SK-N-SH treated with all-trans-retinoic acid at 6 μM for 48 hours (cell line): ENCODE data around the gene ADGRG1.

Experiments
- ATAC-seq: fragments of 200-7000 bp; cut with Tn5 transposase; 3 replicates; pipeline ENCODE4 v1.9.1; 2020; ENCODE audit warnings: mild to moderate bottlenecking, moderate library complexity
- ARNTL ChIP-seq: fragments of 450-650 bp; formaldehyde crosslinking; IDR thresholded peaks from 2 replicates; pipeline ENCODE4 v1.5.0; 2020; ENCODE audit warnings: low read depth, mild to moderate bottlenecking, moderate library complexity, borderline replicate concordance
- BACH2 ChIP-seq: fragments of 250-450 bp; sonication (Bioruptor Pico); IDR thresholded peaks from 2 replicates; pipeline ENCODE4 v1.9.0; 2021; ENCODE audit warnings: mild to moderate bottlenecking, borderline replicate concordance
- CSDC2 ChIP-seq: fragments of 250-450 bp; sonication (Bioruptor Pico); IDR thresholded peaks from 2 replicates; pipeline ENCODE4 v1.5.0; 2020; ENCODE audit warnings: mild to moderate bottlenecking, moderate library complexity
- GLIS3 ChIP-seq: fragments of 250-450 bp; sonication (Bioruptor Pico); IDR thresholded peaks from 2 replicates; pipeline ENCODE4 v1.5.0; 2020; ENCODE audit warnings: mild to moderate bottlenecking, moderate library complexity
- ISL1 ChIP-seq: fragments of 250-450 bp; sonication (Bioruptor Pico); IDR thresholded peaks from 2 replicates; pipeline ENCODE4 v2.1.2; 2022; ENCODE audit warnings: mild to moderate bottlenecking, moderate library complexity
- OSR1 ChIP-seq: fragments of 250-450 bp; sonication (Bioruptor Pico); IDR thresholded peaks from 2 replicates; pipeline ENCODE4 v1.8.0; 2022; ENCODE audit warnings: moderate library complexity, mild to moderate bottlenecking, inconsistent platforms
- RARB ChIP-seq: fragments of 250-450 bp; sonication (Bioruptor Pico); IDR thresholded peaks from 2 replicates; pipeline ENCODE4 v1.8.0; 2021; ENCODE audit warnings: mild to moderate bottlenecking, moderate library complexity
- SNAI2 ChIP-seq: fragments of 250-450 bp; sonication (Bioruptor Pico); IDR thresholded peaks from 2 replicates; pipeline ENCODE4 v1.5.0; 2020; ENCODE audit warnings: mild to moderate bottlenecking, moderate library complexity
- TCF4 ChIP-seq: fragments of 250-450 bp; sonication (Bioruptor Pico); IDR thresholded peaks from 2 replicates; pipeline ENCODE4 v1.8.0; 2021; ENCODE audit warnings: mild to moderate bottlenecking, moderate library complexity, borderline replicate concordance
- TOX ChIP-seq: fragments of 250-450 bp; sonication (Bioruptor Pico); IDR thresholded peaks from 2 replicates; pipeline ENCODE4 v1.8.0; 2021; ENCODE audit warnings: mild to moderate bottlenecking, moderate library complexity, borderline replicate concordance
- ZFP3 ChIP-seq: fragments of 250-450 bp; sonication (Bioruptor Pico); IDR thresholded peaks from 2 replicates; pipeline ENCODE4 v1.5.0; 2020; ENCODE audit warnings: mild to moderate bottlenecking, moderate library complexity
- ZFP30 ChIP-seq: fragments of 450-650 bp; formaldehyde crosslinking; IDR thresholded peaks from 2 replicates; pipeline ENCODE4 v1.5.0; 2022; ENCODE audit warnings: mild to moderate bottlenecking, moderate library complexity
- ZNF565 ChIP-seq: fragments of 450-650 bp; formaldehyde crosslinking; conservative IDR thresholded peaks from 2 replicates; pipeline ENCODE4 v1.5.0; 2020; ENCODE audit warnings: low read depth, mild to moderate bottlenecking, moderate library complexity
- ZNF70 ChIP-seq: fragments of 450-650 bp; formaldehyde crosslinking; IDR thresholded peaks from 2 replicates; pipeline ENCODE4 v1.5.0; 2020; ENCODE audit warnings: mild to moderate bottlenecking, moderate library complexity
- TF ChIP-seq, protein P1 (sequence below): fragments of 250-450 bp; sonication (Bioruptor Pico); IDR thresholded peaks from 2 replicates; pipeline ENCODE4 v1.5.0; 2020; ENCODE audit warnings: mild to moderate bottlenecking, moderate library complexity
- TF ChIP-seq, protein P2 (sequence below): fragments of 250-450 bp; sonication (Bioruptor Pico); IDR thresholded peaks from 2 replicates; pipeline ENCODE4 v1.8.0; 2021; ENCODE audit warnings: low read depth, mild to moderate bottlenecking, moderate library complexity, borderline replicate concordance
- TF ChIP-seq, protein P3 (sequence below): fragments of 250-450 bp; sonication (Bioruptor Pico); IDR thresholded peaks from 2 replicates; pipeline ENCODE4 v1.5.1; 2020; ENCODE audit warnings: low read depth, mild to moderate bottlenecking, moderate library complexity
- TF ChIP-seq, protein P4 (sequence below): fragments of 250-450 bp; sonication (Bioruptor Pico); IDR thresholded peaks from 2 replicates; pipeline ENCODE4 v1.5.1; 2021; ENCODE audit warnings: mild to moderate bottlenecking, moderate library complexity

ADGRG1 gene

DNA sequence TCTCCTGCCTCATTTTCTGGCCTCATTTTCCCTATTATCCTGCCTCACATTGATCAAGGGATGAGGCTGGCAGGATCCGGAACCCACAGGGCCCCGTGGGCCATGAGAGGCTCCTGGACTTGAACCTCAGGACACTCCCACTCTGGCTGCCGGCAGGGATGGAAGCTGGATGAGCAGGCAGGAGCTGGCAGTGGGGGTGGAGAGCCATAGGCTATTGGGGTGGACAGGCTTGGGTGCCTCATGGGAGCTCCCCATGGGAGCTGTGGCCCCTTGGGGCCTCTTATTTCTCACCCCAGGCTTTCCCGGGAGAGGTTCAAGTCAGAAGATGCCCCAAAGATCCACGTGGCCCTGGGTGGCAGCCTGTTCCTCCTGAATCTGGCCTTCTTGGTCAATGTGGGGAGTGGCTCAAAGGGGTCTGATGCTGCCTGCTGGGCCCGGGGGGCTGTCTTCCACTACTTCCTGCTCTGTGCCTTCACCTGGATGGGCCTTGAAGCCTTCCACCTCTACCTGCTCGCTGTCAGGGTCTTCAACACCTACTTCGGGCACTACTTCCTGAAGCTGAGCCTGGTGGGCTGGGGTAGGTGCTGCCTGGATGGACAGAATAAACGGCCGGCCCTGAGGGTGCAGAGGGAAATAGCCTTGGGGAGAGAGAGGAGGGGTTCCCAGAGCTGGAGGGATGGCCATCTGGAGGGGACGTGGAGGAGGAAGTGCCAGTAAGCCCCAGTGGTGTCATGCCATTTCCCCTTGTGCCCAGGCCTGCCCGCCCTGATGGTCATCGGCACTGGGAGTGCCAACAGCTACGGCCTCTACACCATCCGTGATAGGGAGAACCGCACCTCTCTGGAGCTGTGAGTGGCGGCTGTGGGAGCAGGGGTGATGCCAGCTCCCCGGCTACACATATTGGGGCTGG is 55.5 kb downstream of the ADGRG1 start (continued):
- TF ChIP-seq, protein P1, sequence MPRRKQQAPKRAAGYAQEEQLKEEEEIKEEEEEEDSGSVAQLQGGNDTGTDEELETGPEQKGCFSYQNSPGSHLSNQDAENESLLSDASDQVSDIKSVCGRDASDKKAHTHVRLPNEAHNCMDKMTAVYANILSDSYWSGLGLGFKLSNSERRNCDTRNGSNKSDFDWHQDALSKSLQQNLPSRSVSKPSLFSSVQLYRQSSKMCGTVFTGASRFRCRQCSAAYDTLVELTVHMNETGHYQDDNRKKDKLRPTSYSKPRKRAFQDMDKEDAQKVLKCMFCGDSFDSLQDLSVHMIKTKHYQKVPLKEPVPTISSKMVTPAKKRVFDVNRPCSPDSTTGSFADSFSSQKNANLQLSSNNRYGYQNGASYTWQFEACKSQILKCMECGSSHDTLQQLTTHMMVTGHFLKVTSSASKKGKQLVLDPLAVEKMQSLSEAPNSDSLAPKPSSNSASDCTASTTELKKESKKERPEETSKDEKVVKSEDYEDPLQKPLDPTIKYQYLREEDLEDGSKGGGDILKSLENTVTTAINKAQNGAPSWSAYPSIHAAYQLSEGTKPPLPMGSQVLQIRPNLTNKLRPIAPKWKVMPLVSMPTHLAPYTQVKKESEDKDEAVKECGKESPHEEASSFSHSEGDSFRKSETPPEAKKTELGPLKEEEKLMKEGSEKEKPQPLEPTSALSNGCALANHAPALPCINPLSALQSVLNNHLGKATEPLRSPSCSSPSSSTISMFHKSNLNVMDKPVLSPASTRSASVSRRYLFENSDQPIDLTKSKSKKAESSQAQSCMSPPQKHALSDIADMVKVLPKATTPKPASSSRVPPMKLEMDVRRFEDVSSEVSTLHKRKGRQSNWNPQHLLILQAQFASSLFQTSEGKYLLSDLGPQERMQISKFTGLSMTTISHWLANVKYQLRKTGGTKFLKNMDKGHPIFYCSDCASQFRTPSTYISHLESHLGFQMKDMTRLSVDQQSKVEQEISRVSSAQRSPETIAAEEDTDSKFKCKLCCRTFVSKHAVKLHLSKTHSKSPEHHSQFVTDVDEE (CRISPR knock-in tag) = no peak
- TF ChIP-seq ARNTL (no peak), ZNF565 (no peak), ZFP3 (CRISPR knock-in tag) (no peak), ZFP30 (CRISPR knock-in tag) (no peak), TCF4 (CRISPR knock-in tag) (no peak)

DNA sequence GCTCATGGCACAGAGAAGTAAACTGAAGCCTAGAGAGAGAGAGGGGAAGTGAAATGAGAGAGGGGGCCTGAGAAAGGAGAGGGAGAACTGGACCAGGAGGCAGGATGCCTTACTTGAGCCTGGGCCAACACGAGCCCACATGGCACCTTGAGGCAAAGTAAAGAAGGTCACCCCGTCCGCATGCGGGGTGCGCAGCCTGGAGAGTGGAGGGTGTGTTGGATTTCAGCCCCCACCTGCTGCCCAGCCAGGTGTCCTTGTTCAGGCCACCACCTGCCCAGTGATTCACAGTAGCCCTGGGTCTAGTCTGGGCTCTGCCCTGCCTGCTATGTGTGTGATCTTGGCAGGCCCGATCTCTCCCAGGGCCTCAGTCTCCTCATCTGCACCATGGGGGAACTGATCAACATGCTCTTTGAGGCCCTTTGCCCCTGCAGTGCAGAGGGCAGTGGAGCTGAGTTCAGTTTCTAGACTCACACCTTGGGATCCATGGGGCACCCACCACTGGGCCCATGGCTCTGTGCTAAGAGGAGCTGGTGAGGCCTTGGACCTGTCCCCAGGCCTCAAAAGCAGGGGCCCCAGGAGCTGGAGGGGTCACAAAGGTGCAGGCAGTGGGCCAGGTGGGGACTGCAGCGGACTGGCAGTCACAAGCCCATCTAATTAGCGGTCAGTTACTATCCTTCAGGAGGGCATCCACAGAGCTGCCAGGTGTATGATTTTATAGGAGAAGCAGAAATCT is 56.4 kb downstream of the ADGRG1 start:
- no peak for ATAC-seq

DNA sequence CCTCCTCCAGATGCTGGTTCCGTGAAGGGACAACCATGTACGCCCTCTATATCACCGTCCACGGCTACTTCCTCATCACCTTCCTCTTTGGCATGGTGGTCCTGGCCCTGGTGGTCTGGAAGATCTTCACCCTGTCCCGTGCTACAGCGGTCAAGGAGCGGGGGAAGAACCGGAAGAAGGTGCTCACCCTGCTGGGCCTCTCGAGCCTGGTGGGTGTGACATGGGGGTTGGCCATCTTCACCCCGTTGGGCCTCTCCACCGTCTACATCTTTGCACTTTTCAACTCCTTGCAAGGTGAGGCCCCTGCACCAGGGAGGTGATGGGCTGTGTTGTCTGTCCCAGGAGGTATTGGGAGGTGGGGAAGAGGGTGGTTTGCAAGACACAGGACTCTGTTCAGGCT is 57.2 kb downstream of the ADGRG1 start:
- ATAC-seq = no peak
- TF ChIP-seq ISL1 (CRISPR knock-in tag) (no peak), OSR1 (CRISPR knock-in tag) (no peak), TOX (CRISPR knock-in tag) (no peak), RARB (CRISPR knock-in tag) (no peak), CSDC2 (CRISPR knock-in tag) (no peak), TCF4 (CRISPR knock-in tag) (no peak), SNAI2 (CRISPR knock-in tag) (no peak)
- TF ChIP-seq, protein P2, sequence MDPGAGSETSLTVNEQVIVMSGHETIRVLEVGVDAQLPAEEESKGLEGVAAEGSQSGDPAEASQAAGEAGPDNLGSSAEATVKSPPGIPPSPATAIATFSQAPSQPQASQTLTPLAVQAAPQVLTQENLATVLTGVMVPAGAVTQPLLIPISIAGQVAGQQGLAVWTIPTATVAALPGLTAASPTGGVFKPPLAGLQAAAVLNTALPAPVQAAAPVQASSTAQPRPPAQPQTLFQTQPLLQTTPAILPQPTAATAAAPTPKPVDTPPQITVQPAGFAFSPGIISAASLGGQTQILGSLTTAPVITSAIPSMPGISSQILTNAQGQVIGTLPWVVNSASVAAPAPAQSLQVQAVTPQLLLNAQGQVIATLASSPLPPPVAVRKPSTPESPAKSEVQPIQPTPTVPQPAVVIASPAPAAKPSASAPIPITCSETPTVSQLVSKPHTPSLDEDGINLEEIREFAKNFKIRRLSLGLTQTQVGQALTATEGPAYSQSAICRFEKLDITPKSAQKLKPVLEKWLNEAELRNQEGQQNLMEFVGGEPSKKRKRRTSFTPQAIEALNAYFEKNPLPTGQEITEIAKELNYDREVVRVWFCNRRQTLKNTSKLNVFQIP = no peak
- TF ChIP-seq, protein P3, sequence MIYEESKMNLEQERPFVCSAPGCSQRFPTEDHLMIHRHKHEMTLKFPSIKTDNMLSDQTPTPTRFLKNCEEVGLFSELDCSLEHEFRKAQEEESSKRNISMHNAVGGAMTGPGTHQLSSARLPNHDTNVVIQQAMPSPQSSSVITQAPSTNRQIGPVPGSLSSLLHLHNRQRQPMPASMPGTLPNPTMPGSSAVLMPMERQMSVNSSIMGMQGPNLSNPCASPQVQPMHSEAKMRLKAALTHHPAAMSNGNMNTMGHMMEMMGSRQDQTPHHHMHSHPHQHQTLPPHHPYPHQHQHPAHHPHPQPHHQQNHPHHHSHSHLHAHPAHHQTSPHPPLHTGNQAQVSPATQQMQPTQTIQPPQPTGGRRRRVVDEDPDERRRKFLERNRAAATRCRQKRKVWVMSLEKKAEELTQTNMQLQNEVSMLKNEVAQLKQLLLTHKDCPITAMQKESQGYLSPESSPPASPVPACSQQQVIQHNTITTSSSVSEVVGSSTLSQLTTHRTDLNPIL = no peak
- TF ChIP-seq, protein P4, sequence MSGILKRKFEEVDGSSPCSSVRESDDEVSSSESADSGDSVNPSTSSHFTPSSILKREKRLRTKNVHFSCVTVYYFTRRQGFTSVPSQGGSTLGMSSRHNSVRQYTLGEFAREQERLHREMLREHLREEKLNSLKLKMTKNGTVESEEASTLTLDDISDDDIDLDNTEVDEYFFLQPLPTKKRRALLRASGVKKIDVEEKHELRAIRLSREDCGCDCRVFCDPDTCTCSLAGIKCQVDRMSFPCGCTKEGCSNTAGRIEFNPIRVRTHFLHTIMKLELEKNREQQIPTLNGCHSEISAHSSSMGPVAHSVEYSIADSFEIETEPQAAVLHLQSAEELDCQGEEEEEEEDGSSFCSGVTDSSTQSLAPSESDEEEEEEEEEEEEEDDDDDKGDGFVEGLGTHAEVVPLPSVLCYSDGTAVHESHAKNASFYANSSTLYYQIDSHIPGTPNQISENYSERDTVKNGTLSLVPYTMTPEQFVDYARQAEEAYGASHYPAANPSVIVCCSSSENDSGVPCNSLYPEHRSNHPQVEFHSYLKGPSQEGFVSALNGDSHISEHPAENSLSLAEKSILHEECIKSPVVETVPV (CRISPR knock-in tag) = no peak

More for the DNA sequence above, 56.4 kb downstream of the ADGRG1 start:
- TF ChIP-seq, protein P2 = no peak
- TF ChIP-seq ISL1 (CRISPR knock-in tag) = no peak
- TF ChIP-seq ZFP30 (CRISPR knock-in tag) = no peak
- TF ChIP-seq OSR1 (CRISPR knock-in tag) = no peak
- no peak for TF ChIP-seq BACH2 (CRISPR knock-in tag)
- no peak for TF ChIP-seq GLIS3 (CRISPR knock-in tag)
- TF ChIP-seq CSDC2 (CRISPR knock-in tag) = no peak
- TF ChIP-seq, protein P1 (CRISPR knock-in tag) = no peak
- no peak for TF ChIP-seq TCF4 (CRISPR knock-in tag)
- no peak for TF ChIP-seq ZFP3 (CRISPR knock-in tag)
- no peak for TF ChIP-seq ZNF70 (CRISPR knock-in tag)
- TF ChIP-seq, protein P4 (CRISPR knock-in tag) = no peak
- no peak for TF ChIP-seq ZNF565
- no peak for TF ChIP-seq RARB (CRISPR knock-in tag)
- TF ChIP-seq, all 23 proteins: peak for 0
